Vagina (tissue), 2 donors: Measurements from ENCODE around the gene SPO11. TPM values are rescaled to one million over a fixed set of nuclear protein-coding genes. Genes with fewer than 3 reads are reported as not detected.

Experiments
- DNase-seq, 2 donors: peaks; one replicate each; pipeline ENCODE4 v3.0.0-alpha.2; 2017; ENCODE audit errors: extremely low spot score in 2 of 2
- H3K27ac ChIP-seq: fragments of 200-600 bp; sonication (generic); one replicate; pipeline ENCODE4 v1.5.1; 2019
- H3K27me3 ChIP-seq: fragments of 200-600 bp; sonication (generic); one replicate; pipeline ENCODE4 v1.5.1; 2019
- H3K36me3 ChIP-seq, 2 donors: fragments of 200-600 bp; sonication (generic); one replicate each; pipeline ENCODE4 v1.5.1; 2017 to 2019
- H3K4me1 ChIP-seq: fragments of 200-600 bp; sonication (generic); one replicate; pipeline ENCODE4 v1.5.1; 2019
- H3K4me3 ChIP-seq, 2 donors: fragments of 200-600 bp; sonication (generic); 1 replicate in 1 of 2; 2 replicates in 1 of 2; pipeline ENCODE4 v1.5.1; 2016 to 2019
- H3K9me3 ChIP-seq: fragments of 200-600 bp; sonication (generic); one replicate; pipeline ENCODE4 v1.5.1; 2019
- POLR2A ChIP-seq, 2 donors: fragments of 450-650 bp; IDR thresholded peaks; one replicate each; pipeline ENCODE4 v1.6.1; 2017; ENCODE audit warnings: antibody characterized with exemption in 2 of 2, mild to moderate bottlenecking in 2 of 2, moderate library complexity in 2 of 2
- POLR2AphosphoS5 ChIP-seq, 2 donors: sonication (generic); formaldehyde crosslinking; IDR thresholded peaks; one replicate each; pipeline ENCODE4 v1.9.0; 2017; ENCODE audit warnings: antibody characterized with exemption in 2 of 2, mild to moderate bottlenecking in 2 of 2, low read depth in 1 of 2; ENCODE audit not compliant: insufficient read depth in 1 of 2
- intact Hi-C: fragments of 100-400 bp; cut with DNase I; formaldehyde crosslinking; loops from one replicate; pipeline ENCODE4 v1.15.1; 2023
- total RNA-seq: library from RNA; depleted of rRNA; stranded (reverse); fragments of >200 nt; gene quantifications from one replicate; pipeline ENCODE4 v1.2.3, GENCODE V29; 2016
- TF ChIP-seq, protein P1 (sequence below), 3 experiments: fragments of 450-650 bp in 2 of 3; fragments of 200-600 bp in 1 of 3; sonication (generic) in 1 of 3; IDR thresholded peaks; one replicate each; pipeline ENCODE4 v1.5.1; 2017 to 2019; ENCODE audit warnings: antibody characterized with exemption in 3 of 3, mild to moderate bottlenecking in 2 of 3, moderate library complexity in 2 of 3

SPO11 gene
- total RNA-seq, 1 donor from 2014 or later, result not detected

DNA sequence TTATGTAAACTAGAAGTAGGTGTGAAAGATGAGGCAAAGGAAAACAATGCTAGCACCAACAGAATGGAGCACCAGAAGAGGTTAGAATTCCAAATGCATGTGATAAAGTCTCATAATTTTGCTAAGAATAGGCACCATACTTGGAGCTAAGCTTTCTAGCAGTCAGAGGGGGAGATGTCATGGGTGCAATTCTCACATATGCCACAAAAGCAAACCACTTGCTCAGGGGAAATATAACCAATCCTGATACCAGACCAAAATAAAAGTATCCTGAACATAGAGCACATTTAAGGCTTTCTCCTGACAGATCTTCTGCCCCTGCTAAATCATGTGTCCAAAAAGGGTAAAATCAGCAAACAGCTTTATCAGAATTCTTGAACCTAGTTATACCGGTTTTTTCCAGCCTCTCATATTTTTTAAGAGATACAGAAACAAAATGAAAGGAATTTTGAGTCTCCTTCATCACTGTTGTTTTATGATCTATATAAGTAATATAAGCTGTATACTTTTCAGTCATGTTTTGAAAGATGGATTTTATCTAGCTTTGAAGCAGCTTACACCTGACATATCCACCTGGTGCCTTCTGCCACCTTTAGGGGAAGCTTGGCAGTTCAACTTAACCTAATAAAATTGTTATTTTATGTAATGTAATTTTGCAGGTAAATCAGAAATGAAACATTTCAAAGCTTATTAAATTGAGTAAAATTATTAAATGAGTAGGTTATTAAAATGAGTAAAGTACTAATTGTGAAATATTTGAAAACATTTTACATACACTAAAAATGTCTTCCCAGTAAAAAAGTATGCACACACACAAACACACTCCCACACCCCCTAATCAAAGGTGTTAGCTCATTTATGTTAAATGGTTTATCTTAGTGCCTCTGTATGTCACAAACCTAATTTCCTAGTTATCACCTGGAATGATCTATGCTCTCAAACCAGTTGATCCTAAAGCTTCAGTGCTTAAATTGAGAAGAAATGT lies 2.8 kb downstream of the SPO11 start:
- intact Hi-C loops, result no loop called here
- Histone ChIP-seq H3K27me3 (no peaks in the 10 kb centered on the region), H3K9me3 (no peaks in the 10 kb centered on the region), H3K4me1 (peaks cover 2% of the 10 kb centered on the region), H3K36me3 (no peaks in the 10 kb centered on the region), H3K27ac (no peak overlapping the region), H3K4me3 (no peak overlapping the region)
- no peak for TF ChIP-seq POLR2AphosphoS5 (IDR thresholded peaks at IDR 0.05; ENCODE audit: insufficient read depth in 1 of 2, low read depth in 1 of 2)
- TF ChIP-seq, protein P1, sequence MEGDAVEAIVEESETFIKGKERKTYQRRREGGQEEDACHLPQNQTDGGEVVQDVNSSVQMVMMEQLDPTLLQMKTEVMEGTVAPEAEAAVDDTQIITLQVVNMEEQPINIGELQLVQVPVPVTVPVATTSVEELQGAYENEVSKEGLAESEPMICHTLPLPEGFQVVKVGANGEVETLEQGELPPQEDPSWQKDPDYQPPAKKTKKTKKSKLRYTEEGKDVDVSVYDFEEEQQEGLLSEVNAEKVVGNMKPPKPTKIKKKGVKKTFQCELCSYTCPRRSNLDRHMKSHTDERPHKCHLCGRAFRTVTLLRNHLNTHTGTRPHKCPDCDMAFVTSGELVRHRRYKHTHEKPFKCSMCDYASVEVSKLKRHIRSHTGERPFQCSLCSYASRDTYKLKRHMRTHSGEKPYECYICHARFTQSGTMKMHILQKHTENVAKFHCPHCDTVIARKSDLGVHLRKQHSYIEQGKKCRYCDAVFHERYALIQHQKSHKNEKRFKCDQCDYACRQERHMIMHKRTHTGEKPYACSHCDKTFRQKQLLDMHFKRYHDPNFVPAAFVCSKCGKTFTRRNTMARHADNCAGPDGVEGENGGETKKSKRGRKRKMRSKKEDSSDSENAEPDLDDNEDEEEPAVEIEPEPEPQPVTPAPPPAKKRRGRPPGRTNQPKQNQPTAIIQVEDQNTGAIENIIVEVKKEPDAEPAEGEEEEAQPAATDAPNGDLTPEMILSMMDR (IDR thresholded peaks at IDR 0.05), result no peak
- TF ChIP-seq POLR2A (IDR thresholded peaks at IDR 0.05), result no peak
- no peak for DNase-seq

DNA sequence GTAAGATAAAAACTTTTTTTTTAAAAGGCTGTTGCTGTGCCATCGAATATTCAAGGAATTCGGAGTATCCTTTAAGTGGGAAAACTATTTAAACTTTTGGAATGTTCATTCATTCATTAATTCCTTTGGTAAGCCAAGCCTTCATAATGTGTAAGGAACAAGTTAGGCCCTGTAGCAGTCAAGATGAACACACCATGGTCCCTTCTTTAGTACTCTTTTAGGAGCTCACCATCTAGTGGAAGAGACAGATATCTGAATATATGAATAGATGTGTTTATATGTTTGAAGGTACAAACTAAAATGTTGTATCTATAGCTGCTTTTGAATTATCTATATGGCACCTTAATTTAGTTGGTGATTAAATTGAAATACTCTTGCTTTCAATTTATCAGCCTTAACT lies 5.8 kb downstream of the SPO11 start:
- Histone ChIP-seq H3K36me3 (no peaks in the 10 kb centered on the region), H3K27me3 (no peaks in the 10 kb centered on the region), H3K9me3 (no peaks in the 10 kb centered on the region), H3K27ac (no peak overlapping the region), H3K4me1 (no peaks in the 10 kb centered on the region), H3K4me3 (no peak overlapping the region)
- TF ChIP-seq, protein P1 (IDR thresholded peaks at IDR 0.05), result no peak
- TF ChIP-seq POLR2AphosphoS5 (IDR thresholded peaks at IDR 0.05; ENCODE audit: insufficient read depth in 1 of 2, low read depth in 1 of 2), result no peak
- TF ChIP-seq POLR2A (IDR thresholded peaks at IDR 0.05), result no peak
- DNase-seq, result no peak
- intact Hi-C loops, result no loop called here

DNA sequence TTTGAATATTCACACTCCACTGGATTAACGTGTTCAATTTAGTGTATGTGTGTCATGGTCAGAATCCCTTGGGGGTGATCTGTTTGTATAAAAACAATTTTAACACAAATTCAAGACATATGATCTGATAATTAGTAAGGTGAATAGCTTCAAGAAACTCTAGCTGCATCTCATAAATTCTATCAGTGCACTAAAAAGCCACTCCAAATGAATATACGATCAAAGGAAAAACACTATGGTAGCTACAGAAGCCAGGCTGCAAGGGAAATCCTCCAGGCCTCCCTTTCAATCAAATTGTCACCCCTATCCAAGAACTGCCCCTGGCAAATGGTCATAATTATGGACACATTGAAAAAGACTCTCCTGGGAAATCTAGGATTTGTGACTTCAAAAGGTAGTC lies 12.1 kb downstream of the SPO11 start:
- Histone ChIP-seq H3K9me3 (no peaks in the 10 kb centered on the region), H3K36me3 (no peaks in the 10 kb centered on the region), H3K27me3 (no peaks in the 10 kb centered on the region), H3K27ac (no peak overlapping the region), H3K4me1 (no peaks in the 10 kb centered on the region), H3K4me3 (no peak overlapping the region)
- TF ChIP-seq, protein P1 (IDR thresholded peaks at IDR 0.05), result no peak
- TF ChIP-seq POLR2A (IDR thresholded peaks at IDR 0.05), result no peak
- no peak for TF ChIP-seq POLR2AphosphoS5 (IDR thresholded peaks at IDR 0.05; ENCODE audit: insufficient read depth in 1 of 2, low read depth in 1 of 2)
- no peak for DNase-seq
- intact Hi-C loops, result loop anchor here (10.0 kb wide), 2 partner anchors 247 to 787 kb away; no protein-coding TSS in a partner anchor

DNA sequence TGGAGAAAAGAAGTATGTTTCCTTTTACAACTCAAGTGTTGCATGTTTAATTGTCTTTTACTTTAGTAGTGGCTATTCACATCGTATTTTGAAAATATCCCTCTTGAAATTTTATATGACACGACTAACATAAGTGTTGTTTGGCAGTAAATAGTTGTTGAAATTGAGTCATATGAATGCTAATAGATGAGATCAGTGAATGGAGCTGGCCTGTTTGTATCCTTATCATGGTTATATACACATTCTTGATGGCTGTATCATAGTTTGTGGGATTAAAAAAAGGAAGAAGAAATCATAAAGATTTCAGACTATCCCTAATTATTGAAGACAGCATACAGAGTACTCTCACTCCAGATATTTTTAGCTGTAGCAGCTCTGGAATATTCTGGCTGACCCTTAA lies 13.2 kb downstream of the SPO11 start:
- Histone ChIP-seq H3K9me3 (no peaks in the 10 kb centered on the region), H3K36me3 (no peaks in the 10 kb centered on the region), H3K4me3 (no peak overlapping the region), H3K4me1 (no peaks in the 10 kb centered on the region), H3K27me3 (no peaks in the 10 kb centered on the region), H3K27ac (no peak overlapping the region)
- no peak for DNase-seq
- intact Hi-C loops, result loop anchor here (10.0 kb wide), 2 partner anchors 248 to 788 kb away; no protein-coding TSS in a partner anchor
- TF ChIP-seq, protein P1 (IDR thresholded peaks at IDR 0.05), result no peak
- no peak for TF ChIP-seq POLR2AphosphoS5 (IDR thresholded peaks at IDR 0.05; ENCODE audit: insufficient read depth in 1 of 2, low read depth in 1 of 2)
- no peak for TF ChIP-seq POLR2A (IDR thresholded peaks at IDR 0.05)

DNA sequence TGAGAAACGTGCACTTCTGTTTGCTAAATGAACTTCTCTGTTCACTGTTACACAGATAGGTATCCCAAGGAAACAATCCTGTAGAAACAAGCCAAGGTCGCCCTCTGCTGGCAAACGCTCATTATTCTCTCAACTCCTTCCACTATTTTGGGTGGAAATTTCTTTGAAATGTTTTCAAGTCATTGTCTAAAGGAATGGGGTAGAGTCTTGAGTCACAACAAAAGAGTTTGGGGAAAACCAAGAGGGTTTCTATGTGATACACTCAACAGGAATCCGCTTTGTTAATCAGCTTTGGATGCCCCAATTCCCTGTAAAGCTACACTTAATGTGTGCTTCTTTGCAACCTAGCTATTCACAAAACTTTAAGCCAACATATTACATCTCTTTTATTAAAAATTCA lies 16.9 kb downstream of the SPO11 start:
- Histone ChIP-seq H3K36me3 (no peaks in the 10 kb centered on the region), H3K4me3 (no peak overlapping the region), H3K27ac (no peak overlapping the region), H3K9me3 (no peaks in the 10 kb centered on the region), H3K27me3 (no peaks in the 10 kb centered on the region), H3K4me1 (no peaks in the 10 kb centered on the region)
- intact Hi-C loops, result loop anchor here (10.0 kb wide), 2 partner anchors 252 to 792 kb away; no protein-coding TSS in a partner anchor
- DNase-seq, result no peak
- TF ChIP-seq, protein P1 (IDR thresholded peaks at IDR 0.05), result peak; percentile 43 to 82 (median 58)
- TF ChIP-seq POLR2A (IDR thresholded peaks at IDR 0.05), result no peak
- peak in 1 of 2 donors; percentile 41 for TF ChIP-seq POLR2AphosphoS5 (IDR thresholded peaks at IDR 0.05; ENCODE audit: insufficient read depth in 1 of 2, low read depth in 1 of 2)
